Astrocyte of the cerebellum (primary cell): Measurements from ENCODE around the gene MT1M.

Experiments used
- DNase-seq: peaks from one replicate; pipeline ENCODE4 v3.0.0-alpha.2; 2011; ENCODE audit warnings: low read depth
- H3K4me3 ChIP-seq: 2 replicates; pipeline ENCODE4 v1.5.1; 2011; ENCODE audit warnings: mild to moderate bottlenecking, low read depth, low read length, moderate library complexity
- CTCF ChIP-seq: IDR thresholded peaks from 2 replicates; pipeline ENCODE4 v1.5.1; 2012; ENCODE audit warnings: low read length, low read depth, moderate library complexity, mild to moderate bottlenecking; ENCODE audit errors: missing control alignments
- in situ Hi-C: cut with HindIII; loops from 2 replicates; pipeline ENCODE4 v1.10.0; 2017; ENCODE audit warnings: low sequenced_read_pairs

Gene MT1M

GRCh38 chr16:56611281-56611833, 21.1 kb upstream of the MT1M start:
- in situ Hi-C loops: no loop called here
- no peak for DNase-seq
- no peak for TF ChIP-seq CTCF
- no peak overlapping the region for H3K4me3 ChIP-seq

GRCh38 chr16:56613706-56614105, 18.8 kb upstream of the MT1M start:
- in situ Hi-C loops: no loop called here
- TF ChIP-seq CTCF: no peak
- H3K4me3 ChIP-seq: no peak overlapping the region

GRCh38 chr16:56614549-56614991, 17.9 kb upstream of the MT1M start:
- DNase-seq: peak; percentile 66
- in situ Hi-C loops: no loop called here
- TF ChIP-seq CTCF: no peak
- no peak overlapping the region for H3K4me3 ChIP-seq

More at GRCh38 chr16:56613706-56614105, 18.8 kb upstream of the MT1M start:
- no peak for DNase-seq

- TF ChIP-seq CTCF: no peak
- in situ Hi-C loops: no loop called here
- no peak overlapping the region for H3K4me3 ChIP-seq
- DNase-seq: no peak
These were observed 17.1 kb upstream of the MT1M start for GRCh38 chr16:56615353-56615752.

GRCh38 chr16:56616608-56617211, 15.7 kb upstream of the MT1M start:
- DNase-seq: no peak
- peak overlapping the region; percentile 28 for H3K4me3 ChIP-seq
- in situ Hi-C loops: no loop called here
- no peak for TF ChIP-seq CTCF

GRCh38 chr16:56617212-56618085, 15.0 kb upstream of the MT1M start:
- no peak for TF ChIP-seq CTCF
- in situ Hi-C loops: no loop called here
- no peak for DNase-seq
- H3K4me3 ChIP-seq: peak overlapping the region; percentile 28
